Hematopoietic multipotent progenitor cell treated with erythropoietin and hydrocortisone succinate and interleukin-3 and kit ligand, for 17 days (in vitro differentiated cells): ENCODE data around the gene WDR5.

Experiments used
- DNase-seq: peaks from one replicate; pipeline ENCODE4 v3.0.0-alpha.2; 2015; ENCODE audit warnings: low spot score

The WDR5 gene

DNA sequence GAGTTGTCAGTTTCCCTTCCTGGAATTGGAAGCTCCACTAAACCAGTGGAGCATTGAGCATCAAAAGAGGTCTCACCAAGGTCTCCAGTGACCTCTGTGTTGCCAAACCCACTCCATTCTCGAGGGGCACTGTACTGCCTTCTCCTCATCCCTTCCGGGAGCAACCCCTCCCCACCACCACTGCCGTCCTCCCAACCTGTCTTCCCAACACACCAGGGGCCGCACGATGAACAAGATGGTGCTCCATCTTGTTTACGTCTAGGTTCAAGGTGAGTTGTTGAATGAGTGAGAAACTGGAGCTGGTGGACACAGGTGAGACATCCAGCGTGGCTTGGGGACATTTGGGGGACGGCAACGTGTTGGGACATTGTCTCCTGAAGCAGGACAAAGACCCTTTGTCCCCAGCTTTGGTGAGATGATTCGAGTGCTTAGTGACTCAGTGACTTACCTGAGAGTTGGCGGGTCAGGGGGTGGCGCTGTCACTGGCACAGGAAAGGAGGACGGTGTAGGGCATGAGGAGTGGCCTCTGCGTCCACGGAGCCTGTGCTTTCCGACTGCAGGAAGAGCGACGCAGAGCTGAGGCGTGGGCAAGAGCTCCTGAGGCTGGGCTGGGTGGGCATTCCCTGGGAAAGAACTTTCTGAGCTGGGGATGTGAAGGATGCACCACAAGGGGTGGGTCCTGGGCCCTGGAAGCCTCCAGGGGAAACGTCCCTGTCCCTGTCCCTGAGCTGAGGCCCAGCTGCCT lies 73.3 kb downstream of the WDR5 start:
- no peak for DNase-seq
